ENCODE data around the gene TPD52L2. TPM values are rescaled to one million over a fixed set of nuclear protein-coding genes. Genes with fewer than 3 reads are reported as not detected.

Gene TPD52L2
- polyA plus RNA-seq, 2 of the 4 experiments (the other 2 are of a cell fraction) = 86.3 to 99.0 TPM

GRCh38 chr20:63930971-63931553 lies 66.0 kb downstream of the TPD52L2 start:
- DNase-seq (ENCODE audit: low read depth in 1 of 2, low spot score in 1 of 2) (no peak), ATAC-seq (no peak), FAIRE-seq (no peak)
- H3K4me3 ChIP-seq = no peak overlapping the region
- ChIA-PET POLR2A (no interaction called here), CTCF (interaction anchor here (1.0 to 1.3 kb wide), 3 partner anchors 14 to 50 kb away, joined by 3 to 4 read pairs (median 3); partner anchors contain the start of gene PRPF6)
- no peaks in the 10 kb centered on the region for H3K4me1 ChIP-seq
- no peak overlapping the region for H3K4me2 ChIP-seq
- H3K9me3 ChIP-seq = no peaks in the 10 kb centered on the region
- H3K27ac ChIP-seq = no peak overlapping the region
- TF ChIP-seq GATA3 (IDR thresholded peaks at IDR 0.05; ENCODE audit: borderline replicate concordance) (no peak), FOXS1 (CRISPR knock-in tag; IDR thresholded peaks at IDR 0.05) (no peak)
- 95% methylated on average over 37 of the region's 37 CpGs for WGBS (ENCODE audit: missing lambda C conversion rate)

GRCh38 chr20:63931735-63932134 lies 66.7 kb downstream of the TPD52L2 start:
- H3K4me1 ChIP-seq = no peaks in the 10 kb centered on the region
- H3K27ac ChIP-seq = no peak overlapping the region
- no peak for ATAC-seq
- CTCF ChIA-PET = interaction anchor here (1.0 kb wide), 1 partner anchor 41 kb away, joined by 3 read pairs; no protein-coding TSS in a partner anchor
- WGBS (ENCODE audit: missing lambda C conversion rate) = 97% methylated on average over 19 of the region's 19 CpGs
- no peaks in the 10 kb centered on the region for H3K9me3 ChIP-seq
- no peak for FAIRE-seq
- no peak for DNase-seq (ENCODE audit: low read depth in 1 of 2, low spot score in 1 of 2)
- H3K4me2 ChIP-seq = no peak overlapping the region
- POLR2A ChIA-PET = no interaction called here
- TF ChIP-seq JUNB (IDR thresholded peaks at IDR 0.05) (no peak), FOXS1 (CRISPR knock-in tag; IDR thresholded peaks at IDR 0.05) (no peak), RCOR1 (IDR thresholded peaks at IDR 0.05; ENCODE audit: low read depth, low read length) (no peak), MAFK (IDR thresholded peaks at IDR 0.05; ENCODE audit: partially characterized antibody) (no peak), CEBPB (IDR thresholded peaks at IDR 0.05) (no peak), ELK1 (IDR thresholded peaks at IDR 0.05; ENCODE audit: low read depth, low read length) (no peak), CHD2 (IDR thresholded peaks at IDR 0.05; ENCODE audit: low read length, partially characterized antibody) (no peak)
- no peak overlapping the region for H3K4me3 ChIP-seq

- ChIA-PET CTCF (interaction anchor here (1.2 to 1.9 kb wide), 3 partner anchors 21 to 395 kb away, joined by 3 to 4 read pairs (median 4); partner anchors contain the start of gene TPD52L2), POLR2A (no interaction called here)
- DNase-seq (ENCODE audit: low read depth in 1 of 2, low spot score in 1 of 2) (no peak), ATAC-seq (no peak), FAIRE-seq (no peak)
- Histone ChIP-seq H3K4me1 (no peaks in the 10 kb centered on the region), H3K27ac (no peak overlapping the region), H3K4me3 (no peak overlapping the region), H3K9me3 (no peaks in the 10 kb centered on the region), H3K4me2 (no peak overlapping the region)
- 94% methylated on average over 12 of the region's 17 CpGs for WGBS (ENCODE audit: missing lambda C conversion rate)
- TF ChIP-seq TP53 (CRISPR knock-in tag; IDR thresholded peaks at IDR 0.05) (no peak), POLR2A (IDR thresholded peaks at IDR 0.05; ENCODE audit: low read length) (no peak), MAX (IDR thresholded peaks at IDR 0.05) (no peak), MAZ (IDR thresholded peaks at IDR 0.05; ENCODE audit: borderline replicate concordance, low read depth, low read length) (no peak), RAD21 (conservative IDR thresholded peaks at IDR 0.05 in 1 of 2, IDR thresholded peaks at IDR 0.05 in 1 of 2) (no peak), SMC3 (IDR thresholded peaks at IDR 0.05) (no peak), RARB (CRISPR knock-in tag; IDR thresholded peaks at IDR 0.05) (no peak), CEBPB (IDR thresholded peaks at IDR 0.05) (no peak), PHF8 (IDR thresholded peaks at IDR 0.05; ENCODE audit: borderline replicate concordance, low read depth) (no peak), ELK1 (IDR thresholded peaks at IDR 0.05; ENCODE audit: low read depth, low read length) (no peak), ZSCAN20 (CRISPR knock-in tag; IDR thresholded peaks at IDR 0.05) (no peak), EHMT2 (IDR thresholded peaks at IDR 0.05; ENCODE audit: low read depth) (no peak)
Measured at GRCh38 chr20:63932606-63933160, 67.6 kb downstream of the TPD52L2 start.

Data from A549 (cell line).